ENCODE results near the gene LPP. TPM values are rescaled to one million over a fixed set of nuclear protein-coding genes. Genes with fewer than 3 reads are reported as not detected.

LPP gene
- total RNA-seq, 1 donor from 2014 or later = 96.7 TPM

DNA sequence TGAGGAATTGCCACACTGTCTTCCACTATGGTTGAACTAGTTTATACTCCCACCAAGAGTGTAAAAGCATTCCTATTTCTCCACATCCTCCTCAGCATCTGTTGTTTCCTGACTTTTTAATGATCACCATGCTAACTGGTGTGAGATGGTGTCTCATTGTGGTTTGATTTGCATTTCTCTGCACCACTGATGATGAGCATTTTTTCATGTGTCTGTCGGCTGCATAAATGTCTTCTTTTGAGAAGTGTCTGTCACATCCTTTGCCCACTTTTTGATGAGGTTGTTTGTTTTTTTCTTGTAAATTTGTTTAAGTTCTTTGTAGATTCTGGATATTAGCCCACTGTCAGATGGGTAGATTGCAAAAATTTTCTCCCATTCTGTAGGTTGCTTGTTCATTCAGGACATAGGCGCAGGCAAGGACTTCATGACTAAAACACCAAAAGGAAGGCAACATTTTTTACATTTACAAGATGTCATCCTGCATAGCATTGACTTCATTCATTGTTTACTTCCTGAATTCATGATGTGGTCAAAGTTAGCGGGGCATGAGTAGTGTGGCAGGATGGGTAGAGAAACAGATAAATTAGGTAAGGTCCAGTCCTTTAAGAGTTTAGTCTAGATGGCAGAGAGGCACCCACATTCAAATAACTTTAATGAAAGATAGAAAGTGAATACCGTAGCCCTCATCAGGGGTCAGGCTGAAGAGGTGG, 45.1 kb upstream of the LPP start:
- no peak overlapping the region for H3K4me3 Mint-ChIP-seq
- no peaks in the 10 kb centered on the region for H3K9me3 Mint-ChIP-seq
- no peak overlapping the region for H3K27ac Mint-ChIP-seq
- peaks cover 3% of the 10 kb centered on the region for H3K27me3 Mint-ChIP-seq
- no peaks in the 10 kb centered on the region for H3K36me3 Mint-ChIP-seq
- no peak for DNase-seq (ENCODE audit: extremely low spot score, unreplicated experiment)
- H3K4me1 Mint-ChIP-seq (ENCODE audit: unreplicated experiment) = peaks cover 4% of the 10 kb centered on the region
- TF ChIP-seq, protein P1, sequence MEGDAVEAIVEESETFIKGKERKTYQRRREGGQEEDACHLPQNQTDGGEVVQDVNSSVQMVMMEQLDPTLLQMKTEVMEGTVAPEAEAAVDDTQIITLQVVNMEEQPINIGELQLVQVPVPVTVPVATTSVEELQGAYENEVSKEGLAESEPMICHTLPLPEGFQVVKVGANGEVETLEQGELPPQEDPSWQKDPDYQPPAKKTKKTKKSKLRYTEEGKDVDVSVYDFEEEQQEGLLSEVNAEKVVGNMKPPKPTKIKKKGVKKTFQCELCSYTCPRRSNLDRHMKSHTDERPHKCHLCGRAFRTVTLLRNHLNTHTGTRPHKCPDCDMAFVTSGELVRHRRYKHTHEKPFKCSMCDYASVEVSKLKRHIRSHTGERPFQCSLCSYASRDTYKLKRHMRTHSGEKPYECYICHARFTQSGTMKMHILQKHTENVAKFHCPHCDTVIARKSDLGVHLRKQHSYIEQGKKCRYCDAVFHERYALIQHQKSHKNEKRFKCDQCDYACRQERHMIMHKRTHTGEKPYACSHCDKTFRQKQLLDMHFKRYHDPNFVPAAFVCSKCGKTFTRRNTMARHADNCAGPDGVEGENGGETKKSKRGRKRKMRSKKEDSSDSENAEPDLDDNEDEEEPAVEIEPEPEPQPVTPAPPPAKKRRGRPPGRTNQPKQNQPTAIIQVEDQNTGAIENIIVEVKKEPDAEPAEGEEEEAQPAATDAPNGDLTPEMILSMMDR (conservative IDR thresholded peaks at IDR 0.05) = no peak

DNA sequence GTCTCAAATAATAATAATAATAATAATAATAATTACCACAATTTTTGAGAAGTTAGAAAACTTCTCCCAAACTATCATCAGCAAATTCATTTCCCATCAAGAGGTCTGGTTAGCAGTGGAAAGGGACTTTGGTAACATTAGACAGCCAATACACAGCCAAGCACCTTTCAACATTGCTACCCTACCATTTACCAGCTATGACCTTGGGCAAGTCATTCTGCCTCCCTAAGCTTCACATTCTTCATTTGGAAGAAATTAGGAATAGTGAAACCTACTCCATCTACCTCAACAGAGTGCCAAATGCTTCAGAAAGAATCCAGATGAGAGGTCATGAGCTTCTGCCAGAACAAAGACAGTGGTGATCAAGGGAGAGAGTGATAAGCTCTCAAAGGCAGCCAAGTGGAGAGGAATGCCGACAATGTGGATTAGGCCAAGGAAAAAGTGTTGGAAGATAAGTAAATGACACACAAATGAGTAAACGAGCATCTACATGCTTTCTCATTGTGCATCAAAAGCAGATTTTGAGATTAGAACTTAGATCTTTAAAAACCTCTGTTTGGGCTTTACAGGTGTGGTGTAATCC, 42.9 kb upstream of the LPP start:
- TF ChIP-seq, protein P1 (conservative IDR thresholded peaks at IDR 0.05) = no peak
- Mint-ChIP-seq H3K36me3 (no peaks in the 10 kb centered on the region), H3K4me3 (no peak overlapping the region)

DNA sequence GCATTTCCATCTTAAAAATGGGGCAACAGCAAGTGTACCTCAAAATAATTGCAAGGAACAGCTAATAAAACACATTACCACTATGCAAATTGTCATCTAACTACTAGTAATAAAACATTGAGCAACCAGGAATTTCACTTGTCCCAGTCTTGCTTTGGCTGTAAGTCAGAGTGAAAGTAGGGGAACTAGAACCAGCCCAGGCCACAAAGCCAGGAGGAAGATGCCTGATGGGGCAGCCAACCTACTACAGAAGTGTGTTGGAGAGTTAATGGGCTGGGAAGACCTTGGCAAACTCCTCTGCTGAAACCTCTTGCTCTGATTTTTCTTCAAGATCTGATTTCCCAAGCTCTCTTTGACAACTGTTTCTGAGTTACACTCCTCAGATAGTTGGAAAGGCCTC, 40.2 kb upstream of the LPP start:
- Mint-ChIP-seq H3K36me3 (no peaks in the 10 kb centered on the region), H3K4me1 (ENCODE audit: unreplicated experiment) (no peaks in the 10 kb centered on the region), H3K4me3 (no peak overlapping the region), H3K27me3 (peaks cover 2% of the 10 kb centered on the region), H3K9me3 (no peaks in the 10 kb centered on the region), H3K27ac (no peak overlapping the region)
- no peak for DNase-seq (ENCODE audit: extremely low spot score, unreplicated experiment)
- TF ChIP-seq, protein P1 (conservative IDR thresholded peaks at IDR 0.05) = no peak

More for the DNA sequence above, 42.9 kb upstream of the LPP start:
- DNase-seq (ENCODE audit: extremely low spot score, unreplicated experiment) = no peak
- no peak overlapping the region for H3K27ac Mint-ChIP-seq
- H3K9me3 Mint-ChIP-seq = no peaks in the 10 kb centered on the region
- peaks cover 3% of the 10 kb centered on the region for H3K27me3 Mint-ChIP-seq
- peaks cover 4% of the 10 kb centered on the region for H3K4me1 Mint-ChIP-seq (ENCODE audit: unreplicated experiment)

DNA sequence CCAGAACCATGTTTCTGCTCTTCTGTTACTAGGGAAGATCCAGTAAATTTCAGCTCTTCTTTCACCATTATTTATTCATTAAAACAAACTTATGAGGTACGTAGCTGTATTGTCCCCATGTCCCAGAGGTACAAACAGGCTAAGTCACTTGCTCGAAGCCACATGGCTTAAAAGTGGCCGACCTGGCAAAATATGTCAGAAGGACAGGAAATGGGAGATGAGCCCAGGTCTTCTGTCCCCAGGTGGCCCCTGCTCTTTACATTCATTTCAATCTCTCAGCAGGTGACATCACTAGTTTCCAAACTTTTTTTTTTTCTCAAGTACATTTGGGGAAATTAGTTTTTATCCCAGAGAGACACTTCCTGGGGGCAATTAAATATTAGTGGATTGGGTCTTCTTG, 34.1 kb upstream of the LPP start:
- Mint-ChIP-seq H3K36me3 (no peaks in the 10 kb centered on the region), H3K9me3 (no peaks in the 10 kb centered on the region), H3K4me1 (ENCODE audit: unreplicated experiment) (peaks cover 8% of the 10 kb centered on the region), H3K27ac (no peak overlapping the region), H3K27me3 (peaks cover 4% of the 10 kb centered on the region), H3K4me3 (no peak overlapping the region)
- DNase-seq (ENCODE audit: extremely low spot score, unreplicated experiment) = no peak
- TF ChIP-seq, protein P1 (conservative IDR thresholded peaks at IDR 0.05) = no peak

DNA sequence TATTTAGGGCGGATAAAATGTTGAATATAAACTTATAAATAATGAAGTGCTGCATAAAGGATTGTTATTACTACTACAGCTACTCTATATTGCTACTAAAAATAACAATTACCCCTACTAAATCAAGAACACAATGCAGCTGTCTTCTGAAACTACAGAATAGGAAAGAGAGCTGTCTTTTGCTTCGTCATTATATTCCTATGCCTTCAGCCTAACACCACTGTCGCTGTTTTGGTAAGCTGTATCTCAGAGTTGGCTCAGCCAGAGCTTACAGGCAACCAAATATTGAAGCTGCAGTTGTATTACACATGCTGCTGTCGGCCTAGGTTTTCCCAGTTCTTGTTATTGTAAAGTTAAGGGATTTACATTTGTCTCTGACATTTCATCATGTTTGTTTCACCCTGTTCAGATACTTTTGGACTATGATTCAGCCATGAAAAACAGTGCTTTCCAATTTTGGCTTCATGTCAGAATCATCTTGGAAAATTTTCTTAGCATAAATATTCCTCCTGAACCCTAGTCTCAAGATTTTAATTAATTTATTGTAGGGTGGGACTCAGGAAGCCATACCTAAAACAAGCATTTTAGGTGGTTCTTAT, 31.3 kb upstream of the LPP start:
- Mint-ChIP-seq H3K4me1 (ENCODE audit: unreplicated experiment) (peaks cover 8% of the 10 kb centered on the region), H3K36me3 (no peaks in the 10 kb centered on the region), H3K9me3 (no peaks in the 10 kb centered on the region), H3K27ac (no peak overlapping the region), H3K27me3 (peaks cover 4% of the 10 kb centered on the region), H3K4me3 (no peak overlapping the region)
- no peak for DNase-seq (ENCODE audit: extremely low spot score, unreplicated experiment)
- TF ChIP-seq, protein P1 (conservative IDR thresholded peaks at IDR 0.05) = no peak

All from type B pancreatic cell (in vitro differentiated cells).